DND-41 (cell line): ENCODE results near the gene DNM3.

Experiments used
- ATAC-seq: fragments of 200-7000 bp; cut with Tn5 transposase; 3 replicates; pipeline ENCODE4 v1.9.1; 2021; ENCODE audit warnings: low read depth; ENCODE audit not compliant: insufficient read depth
- DNase-seq: peaks from one replicate; pipeline ENCODE4 v3.0.0-alpha.2; 2020
- H2AFZ ChIP-seq: 2 replicates; pipeline ENCODE4 v1.6.0; 2012; ENCODE audit warnings: low read depth, low read length
- H3K27ac ChIP-seq: 2 replicates; pipeline ENCODE4 v1.5.1; 2012; ENCODE audit warnings: low read length, inconsistent platforms
- H3K27me3 ChIP-seq: fragments of 200-600 bp; sonication (generic); 2 replicates; pipeline ENCODE4 v1.6.0; 2012; ENCODE audit warnings: low read length, mild to moderate bottlenecking, inconsistent platforms; ENCODE audit not compliant: insufficient read depth, poor library complexity
- H3K36me3 ChIP-seq: 2 replicates; pipeline ENCODE4 v1.5.1; 2012; ENCODE audit warnings: low read length, inconsistent platforms; ENCODE audit not compliant: insufficient read depth
- H3K4me1 ChIP-seq: 2 replicates; pipeline ENCODE4 v1.5.1; 2012; ENCODE audit warnings: mild to moderate bottlenecking, low read length; ENCODE audit not compliant: insufficient read depth
- H3K4me2 ChIP-seq: 2 replicates; pipeline ENCODE4 v1.6.0; 2012; ENCODE audit warnings: mild to moderate bottlenecking, moderate library complexity, low read length, inconsistent platforms; ENCODE audit not compliant: insufficient read depth
- H3K4me3 ChIP-seq, 2 experiments: fragments of 200-600 bp in 1 of 2; shearing (Covaris generic) in 1 of 2; 2 replicates each; pipeline ENCODE4 v1.5.1; 2012 to 2016; ENCODE audit warnings: inconsistent platforms in 2 of 2, low read length in 2 of 2, mild to moderate bottlenecking in 2 of 2, low read depth in 1 of 2, moderate library complexity in 1 of 2
- H3K79me2 ChIP-seq: 2 replicates; pipeline ENCODE4 v1.6.0; 2012; ENCODE audit warnings: low read length, inconsistent platforms; ENCODE audit not compliant: insufficient read depth
- H3K9ac ChIP-seq: 2 replicates; pipeline ENCODE4 v1.6.0; 2012; ENCODE audit warnings: low read depth, mild to moderate bottlenecking, inconsistent platforms, low read length, moderate library complexity
- H3K9me3 ChIP-seq: 2 replicates; pipeline ENCODE4 v1.5.1; 2012; ENCODE audit warnings: low read length, moderate library complexity, mild to moderate bottlenecking, inconsistent platforms; ENCODE audit not compliant: insufficient read depth, severe bottlenecking
- H4K20me1 ChIP-seq: 2 replicates; pipeline ENCODE4 v1.6.0; 2012; ENCODE audit warnings: low read length; ENCODE audit not compliant: insufficient read depth
- EZH2 ChIP-seq: IDR thresholded peaks from 3 replicates; pipeline ENCODE4 v1.6.1; 2012; ENCODE audit warnings: borderline replicate concordance, low read depth, mild to moderate bottlenecking, moderate library complexity, low read length, inconsistent platforms; ENCODE audit not compliant: severe bottlenecking
- TF ChIP-seq, protein P1 (sequence below): IDR thresholded peaks from 2 replicates; pipeline ENCODE4 v1.5.1; 2012; ENCODE audit warnings: borderline replicate concordance, low read length, moderate library complexity, mild to moderate bottlenecking; ENCODE audit not compliant: poor library complexity, severe bottlenecking; ENCODE audit errors: extremely low read depth

Gene DNM3

DNA sequence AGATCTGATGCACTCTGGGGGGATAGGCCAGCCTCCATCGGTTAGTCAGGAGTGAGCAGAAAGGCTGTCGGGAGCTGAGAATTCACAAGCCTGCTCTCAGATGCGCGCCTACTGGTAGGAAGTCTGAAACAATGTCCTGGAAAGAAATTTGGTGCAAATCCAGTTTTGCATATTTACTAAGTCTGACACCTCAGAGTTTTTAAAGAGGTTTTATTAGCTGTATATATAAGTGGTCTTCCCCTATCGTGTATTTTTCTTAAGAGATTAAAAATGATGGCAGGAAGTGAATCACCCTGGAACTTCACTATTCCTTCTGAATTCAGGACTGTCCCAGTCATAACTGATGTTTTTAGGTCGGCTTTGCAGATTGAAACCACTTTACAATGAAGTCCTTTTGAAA lies 479.4 kb downstream of the DNM3 start:
- Histone ChIP-seq H3K27ac (no peak overlapping the region), H3K4me1 (no peaks in the 10 kb centered on the region), H2AFZ (no peak overlapping the region), H3K9me3 (no peaks in the 10 kb centered on the region), H3K4me3 (no peak overlapping the region), H3K79me2 (no peaks in the 10 kb centered on the region), H3K27me3 (peaks cover 3% of the 10 kb centered on the region), H4K20me1 (no peaks in the 10 kb centered on the region), H3K4me2 (no peak overlapping the region), H3K36me3 (no peaks in the 10 kb centered on the region), H3K9ac (no peak overlapping the region)
- DNase-seq (no peak), ATAC-seq (no peak)
- TF ChIP-seq EZH2 = no peak
- TF ChIP-seq, protein P1, sequence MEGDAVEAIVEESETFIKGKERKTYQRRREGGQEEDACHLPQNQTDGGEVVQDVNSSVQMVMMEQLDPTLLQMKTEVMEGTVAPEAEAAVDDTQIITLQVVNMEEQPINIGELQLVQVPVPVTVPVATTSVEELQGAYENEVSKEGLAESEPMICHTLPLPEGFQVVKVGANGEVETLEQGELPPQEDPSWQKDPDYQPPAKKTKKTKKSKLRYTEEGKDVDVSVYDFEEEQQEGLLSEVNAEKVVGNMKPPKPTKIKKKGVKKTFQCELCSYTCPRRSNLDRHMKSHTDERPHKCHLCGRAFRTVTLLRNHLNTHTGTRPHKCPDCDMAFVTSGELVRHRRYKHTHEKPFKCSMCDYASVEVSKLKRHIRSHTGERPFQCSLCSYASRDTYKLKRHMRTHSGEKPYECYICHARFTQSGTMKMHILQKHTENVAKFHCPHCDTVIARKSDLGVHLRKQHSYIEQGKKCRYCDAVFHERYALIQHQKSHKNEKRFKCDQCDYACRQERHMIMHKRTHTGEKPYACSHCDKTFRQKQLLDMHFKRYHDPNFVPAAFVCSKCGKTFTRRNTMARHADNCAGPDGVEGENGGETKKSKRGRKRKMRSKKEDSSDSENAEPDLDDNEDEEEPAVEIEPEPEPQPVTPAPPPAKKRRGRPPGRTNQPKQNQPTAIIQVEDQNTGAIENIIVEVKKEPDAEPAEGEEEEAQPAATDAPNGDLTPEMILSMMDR = no peak

DNA sequence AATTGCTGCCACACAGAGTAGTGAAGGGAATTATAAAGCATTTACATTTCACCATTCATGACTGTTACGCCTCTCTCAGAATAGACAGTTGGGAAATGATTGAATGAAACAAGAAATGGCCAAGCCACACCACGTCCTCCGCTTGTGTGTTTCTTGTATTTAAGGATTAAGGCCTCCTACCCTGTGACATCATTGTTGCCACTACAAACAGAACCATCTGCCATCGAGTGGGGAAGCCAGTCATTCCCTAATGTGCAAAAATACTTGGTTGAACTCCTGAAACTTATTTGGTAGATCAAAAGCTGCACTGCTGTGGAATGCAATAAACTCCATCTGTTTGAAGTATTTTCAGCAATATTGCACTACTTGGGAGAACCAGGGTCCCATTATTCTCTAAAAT lies 480.2 kb downstream of the DNM3 start:
- no peaks in the 10 kb centered on the region for H3K4me1 ChIP-seq
- no peak for DNase-seq
- H3K36me3 ChIP-seq = no peaks in the 10 kb centered on the region
- no peak overlapping the region for H3K27ac ChIP-seq
- H4K20me1 ChIP-seq = no peaks in the 10 kb centered on the region
- H3K9ac ChIP-seq = no peak overlapping the region
- H3K79me2 ChIP-seq = no peaks in the 10 kb centered on the region
- H3K4me2 ChIP-seq = no peak overlapping the region
- no peak overlapping the region for H2AFZ ChIP-seq
- TF ChIP-seq, protein P1 = no peak
- TF ChIP-seq EZH2 = no peak
- H3K27me3 ChIP-seq = peaks cover 3% of the 10 kb centered on the region
- ATAC-seq = no peak
- no peak overlapping the region for H3K4me3 ChIP-seq
- H3K9me3 ChIP-seq = no peaks in the 10 kb centered on the region

DNA sequence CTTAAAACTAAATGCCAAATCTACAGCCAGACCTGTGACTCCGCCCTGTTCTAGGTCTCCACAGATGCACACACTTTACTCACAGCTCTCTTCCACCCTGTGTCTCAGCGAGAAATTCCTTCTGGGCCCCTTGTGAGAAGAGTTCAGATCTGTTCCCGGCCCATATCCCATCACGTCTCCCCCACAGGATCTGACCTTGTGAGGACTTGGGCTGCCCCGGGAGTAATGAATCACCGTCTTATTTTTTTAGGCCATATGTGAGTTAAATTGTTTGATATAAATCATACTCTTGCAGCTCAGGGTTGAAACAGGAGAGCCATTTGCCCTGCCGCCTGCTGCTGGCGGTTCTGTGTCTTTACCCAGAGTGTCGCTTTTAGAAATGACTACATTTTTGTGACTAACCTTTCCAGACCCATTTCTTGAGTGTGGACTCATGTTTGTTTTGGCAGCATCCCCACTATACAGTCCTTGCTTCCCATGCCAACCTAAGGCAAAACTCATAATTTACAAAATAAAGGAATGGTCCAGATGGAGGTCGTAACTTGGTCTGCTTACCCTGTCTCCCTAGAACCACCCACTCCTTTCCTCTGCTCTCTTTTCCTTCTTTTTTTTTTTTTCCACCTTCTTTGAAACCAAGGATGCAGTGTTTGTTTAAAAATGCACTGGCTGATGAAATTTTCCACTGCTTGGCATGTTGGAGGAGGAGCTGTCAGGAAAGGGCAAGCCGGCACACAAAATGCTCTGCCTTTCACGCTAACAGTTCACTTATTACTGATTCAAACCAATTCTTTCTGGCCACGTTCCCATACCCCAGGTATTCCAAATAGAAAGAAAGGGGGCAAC lies 481.1 kb downstream of the DNM3 start:
- H3K27ac ChIP-seq = no peak overlapping the region
- no peaks in the 10 kb centered on the region for H3K4me1 ChIP-seq
- no peak overlapping the region for H3K9ac ChIP-seq
- DNase-seq (no peak), ATAC-seq (no peak)
- no peak overlapping the region for H2AFZ ChIP-seq
- no peak overlapping the region for H3K4me3 ChIP-seq
- H3K4me2 ChIP-seq = no peak overlapping the region
- TF ChIP-seq, protein P1 = no peak
- TF ChIP-seq EZH2 = no peak
- H3K36me3 ChIP-seq = no peaks in the 10 kb centered on the region
- no peaks in the 10 kb centered on the region for H3K79me2 ChIP-seq
- H4K20me1 ChIP-seq = no peaks in the 10 kb centered on the region
- no peaks in the 10 kb centered on the region for H3K9me3 ChIP-seq
- peaks cover 3% of the 10 kb centered on the region for H3K27me3 ChIP-seq
